SK-N-SH (cell line): ENCODE results near the gene KDM4C. TPM values are rescaled to one million over a fixed set of nuclear protein-coding genes. Genes with fewer than 3 reads are reported as not detected.

Experiments used
- CTCF ChIA-PET: fragments of 300-600, 350-600 bp; formaldehyde crosslinking; extraction: SDS; loops from one replicate; lab custom pipeline; 2021; lab: Yijun Ruan, JAX
- POLR2A ChIA-PET: fragments of 350-600 bp; sonication (Branson Sonifier 250); formaldehyde crosslinking; extraction: SDS; loops from one replicate; lab custom pipeline; 2020; ENCODE audit warnings: antibody characterized with exemption, inconsistent platforms; lab: Yijun Ruan, JAX
- DNase-seq: peaks from one replicate; pipeline ENCODE4 v3.0.0; 2012
- H2AFZ ChIP-seq: fragments of 200-600 bp; sonication (generic); 2 replicates; pipeline ENCODE4 v1.8.1; 2016; ENCODE audit warnings: antibody characterized with exemption, mild to moderate bottlenecking, low read depth
- H3F3A ChIP-seq: fragments of 200-600 bp; sonication (generic); replicated peaks from 2 replicates; pipeline ENCODE3; 2016; ENCODE audit warnings: antibody characterized with exemption, mild to moderate bottlenecking; ENCODE audit not compliant: insufficient read depth
- H3K27ac ChIP-seq, 2 experiments: fragments of 200-500 bp in 1 of 2; fragments of 200-600 bp in 1 of 2; sonication (Bioruptor generic) in 1 of 2; sonication (generic), shearing (Covaris generic) in 1 of 2; 2 replicates each; pipeline versions ENCODE4 v1.5.1 to v1.6.1; 2014 to 2016; ENCODE audit warnings: low read depth in 2 of 2, inconsistent platforms in 1 of 2, low read length in 1 of 2, mild to moderate bottlenecking in 1 of 2, mixed read lengths in 1 of 2
- H3K27me3 ChIP-seq: fragments of 200-600 bp; sonication (generic), shearing (Covaris generic); 2 replicates; pipeline ENCODE4 v1.6.1; 2016; ENCODE audit warnings: mixed run types; ENCODE audit not compliant: insufficient read depth
- H3K36me3 ChIP-seq, 2 experiments: fragments of 200-500 bp in 1 of 2; fragments of 200-600 bp in 1 of 2; sonication (Bioruptor generic) in 1 of 2; sonication (generic) in 1 of 2; replicated peaks in 1 of 2; 2 replicates each; pipeline versions ENCODE3 to v1.5.1; 2014 to 2016; ENCODE audit warnings: low read length in 1 of 2, mild to moderate bottlenecking in 1 of 2; ENCODE audit not compliant: insufficient read depth in 2 of 2, control insufficient read depth in 1 of 2
- H3K4me1 ChIP-seq, 2 experiments: fragments of 200-500 bp in 1 of 2; fragments of 200-600 bp in 1 of 2; sonication (Bioruptor generic) in 1 of 2; sonication (generic), shearing (Covaris generic) in 1 of 2; 2 replicates each; pipeline versions ENCODE4 v1.5.1 to v1.6.1; 2014 to 2016; ENCODE audit warnings: low read depth in 1 of 2, low read length in 1 of 2, mixed run types in 1 of 2; ENCODE audit not compliant: insufficient read depth in 2 of 2, control insufficient read depth in 1 of 2
- H3K4me2 ChIP-seq: fragments of 200-600 bp; sonication (generic), shearing (Covaris generic); 2 replicates; pipeline ENCODE4 v1.6.1; 2017; ENCODE audit warnings: mixed run types
- H3K4me3 ChIP-seq, 2 experiments: fragments of 200-500 bp in 1 of 2; fragments of 200-600 bp in 1 of 2; sonication (Bioruptor generic) in 1 of 2; sonication (generic), shearing (Covaris generic) in 1 of 2; 2 replicates each; pipeline versions ENCODE4 v1.5.1 to v1.8.1; 2014 to 2016; ENCODE audit warnings: low read depth in 2 of 2, inconsistent platforms in 1 of 2, low read length in 1 of 2, mild to moderate bottlenecking in 1 of 2, mixed read lengths in 1 of 2, moderate library complexity in 1 of 2
- H3K79me2 ChIP-seq: fragments of 200-600 bp; sonication (generic); 2 replicates; pipeline ENCODE4 v1.8.1; 2017; ENCODE audit warnings: mild to moderate bottlenecking; ENCODE audit not compliant: insufficient read depth
- H3K9ac ChIP-seq: fragments of 200-600 bp; sonication (generic); 2 replicates; pipeline ENCODE4 v1.6.1; 2017; ENCODE audit warnings: mixed run types
- H3K9me2 ChIP-seq: fragments of 200-600 bp; sonication (generic); 2 replicates; pipeline ENCODE4 v1.6.1; 2017; ENCODE audit warnings: mixed run types
- H3K9me3 ChIP-seq: fragments of 200-600 bp; sonication (generic); 2 replicates; pipeline ENCODE4 v1.6.1; 2017; ENCODE audit warnings: mixed run types, mild to moderate bottlenecking, moderate library complexity
- H4K20me1 ChIP-seq: fragments of 200-600 bp; sonication (generic); 2 replicates; pipeline ENCODE4 v1.6.1; 2017; ENCODE audit warnings: mild to moderate bottlenecking, mixed run types; ENCODE audit not compliant: insufficient read depth
- CTCF ChIP-seq: fragments of 200-600 bp; sonication (generic); IDR thresholded peaks from 2 replicates; pipeline ENCODE4 v1.6.1; 2017; ENCODE audit warnings: antibody characterized with exemption, mild to moderate bottlenecking, moderate library complexity
- ELF1 ChIP-seq: IDR thresholded peaks from 2 replicates; pipeline ENCODE4 v1.4.0; 2012
- EP300 ChIP-seq, 2 experiments: IDR thresholded peaks; 2 replicates each; pipeline versions ENCODE4 v1.4.0 to v1.6.1; 2012; ENCODE audit warnings: borderline replicate concordance in 1 of 2, low read depth in 1 of 2, low read length in 1 of 2
- EZH2phosphoT487 ChIP-seq: fragments of 200-600 bp; sonication (generic); IDR thresholded peaks from 2 replicates; pipeline ENCODE4 v1.6.1; 2017; ENCODE audit warnings: low read depth, mixed run types, mild to moderate bottlenecking, antibody characterized with exemption, moderate library complexity, borderline replicate concordance
- FOSL2 ChIP-seq: IDR thresholded peaks from 2 replicates; pipeline ENCODE4 v1.4.0; 2012; ENCODE audit warnings: low read depth, mild to moderate bottlenecking, moderate library complexity, borderline replicate concordance
- FOXJ3 ChIP-seq: sonication (generic); formaldehyde crosslinking; IDR thresholded peaks from 2 replicates; pipeline ENCODE4 v1.5.1; 2020; ENCODE audit warnings: mild to moderate bottlenecking, missing genetic modification reagents
- GABPA ChIP-seq: IDR thresholded peaks from 2 replicates; pipeline ENCODE4 v1.4.0; 2012; ENCODE audit warnings: low read depth, mild to moderate bottlenecking
- GATA2 ChIP-seq: sonication (generic); formaldehyde crosslinking; IDR thresholded peaks from 2 replicates; pipeline ENCODE4 v1.5.0; 2020; ENCODE audit warnings: mild to moderate bottlenecking, missing genetic modification reagents
- MXI1 ChIP-seq: IDR thresholded peaks from 2 replicates; pipeline ENCODE4 v1.6.1; 2012; ENCODE audit warnings: mild to moderate bottlenecking, low read depth, low read length, improper control_type of control experiment
- NFIC ChIP-seq: IDR thresholded peaks from 2 replicates; pipeline ENCODE4 v1.4.0; 2012; ENCODE audit warnings: borderline replicate concordance
- NRF1 ChIP-seq: IDR thresholded peaks from 2 replicates; pipeline ENCODE4 v1.6.1; 2012; ENCODE audit warnings: low read depth, mild to moderate bottlenecking, low read length
- POLR2AphosphoS5 ChIP-seq: IDR thresholded peaks from 2 replicates; pipeline ENCODE4 v1.6.1; 2012; ENCODE audit warnings: low read depth, low read length
- RXRA ChIP-seq: IDR thresholded peaks from 2 replicates; pipeline ENCODE4 v1.4.0; 2012; ENCODE audit warnings: low read depth, mild to moderate bottlenecking, borderline replicate concordance
- SMC3 ChIP-seq: IDR thresholded peaks from 2 replicates; pipeline ENCODE4 v1.6.1; 2012; ENCODE audit warnings: low read depth, low read length, improper control_type of control experiment
- USF1 ChIP-seq: IDR thresholded peaks from 2 replicates; pipeline ENCODE4 v1.4.0; 2012; ENCODE audit warnings: low read depth, borderline replicate concordance
- YY1 ChIP-seq: IDR thresholded peaks from 2 replicates; pipeline ENCODE4 v1.4.0; 2012; ENCODE audit warnings: low read depth, mild to moderate bottlenecking
- WGBS: methylation state at CpG from one replicate; pipeline ENCODE4 v1.1.6; 2017; ENCODE audit warnings: low lambda C conversion rate; 5-methylcytosine and 5-hydroxymethylcytosine counted together
- polyA plus RNA-seq, 3 experiments: library from polyadenylated mRNA; depleted of rRNA; stranded (reverse); fragments of >200 nt; gene quantifications; 2 replicates each; pipeline ENCODE4 v1.2.3, GENCODE V29; 2012
- TF ChIP-seq, protein P1 (sequence below): IDR thresholded peaks from 2 replicates; pipeline ENCODE4; 2012
- TF ChIP-seq, protein P2 (sequence below): IDR thresholded peaks from 2 replicates; pipeline ENCODE4 v1.4.0; 2012; ENCODE audit warnings: low read depth
- TF ChIP-seq, protein P3 (sequence below): IDR thresholded peaks from 2 replicates; pipeline ENCODE4 v1.4.0; 2012; ENCODE audit warnings: low read depth, borderline replicate concordance
- TF ChIP-seq, protein P4 (sequence below): fragments of 150-350 bp; IDR thresholded peaks from 2 replicates; pipeline ENCODE4 v1.6.1; 2017; ENCODE audit warnings: antibody characterized with exemption, low read length, low read depth, borderline replicate concordance

KDM4C gene
- polyA plus RNA-seq, 1 of the 3 experiments (the other 2 are of a cell fraction) = 9.4 TPM

GRCh38 chr9:7006417-7006816 lies 248.6 kb downstream of the KDM4C start:
- Histone ChIP-seq H2AFZ (no peak overlapping the region), H3K4me2 (no peak overlapping the region), H3K4me3 (no peak overlapping the region), H3K79me2 (no peaks in the 10 kb centered on the region), H3K27ac (no peak overlapping the region), H3K27me3 (no peaks in the 10 kb centered on the region), H3K9ac (no peak overlapping the region), H3K9me3 (no peaks in the 10 kb centered on the region), H3K9me2 (no peaks in the 10 kb centered on the region), H3K36me3 (peaks cover 16 to 25% of the 10 kb centered on the region in 2 experiments), H4K20me1 (no peaks in the 10 kb centered on the region), H3F3A (no peaks in the 10 kb centered on the region), H3K4me1 (peaks cover 0 to 6% of the 10 kb centered on the region in 2 experiments; a peak in 1 of 4 replicates)
- no peak for DNase-seq
- TF ChIP-seq USF1 = no peak
- no peak for TF ChIP-seq CTCF
- TF ChIP-seq, protein P1, sequence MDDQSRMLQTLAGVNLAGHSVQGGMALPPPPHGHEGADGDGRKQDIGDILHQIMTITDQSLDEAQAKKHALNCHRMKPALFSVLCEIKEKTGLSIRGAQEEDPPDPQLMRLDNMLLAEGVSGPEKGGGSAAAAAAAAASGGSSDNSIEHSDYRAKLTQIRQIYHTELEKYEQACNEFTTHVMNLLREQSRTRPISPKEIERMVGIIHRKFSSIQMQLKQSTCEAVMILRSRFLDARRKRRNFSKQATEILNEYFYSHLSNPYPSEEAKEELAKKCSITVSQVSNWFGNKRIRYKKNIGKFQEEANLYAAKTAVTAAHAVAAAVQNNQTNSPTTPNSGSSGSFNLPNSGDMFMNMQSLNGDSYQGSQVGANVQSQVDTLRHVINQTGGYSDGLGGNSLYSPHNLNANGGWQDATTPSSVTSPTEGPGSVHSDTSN = no peak
- TF ChIP-seq NRF1 = no peak
- TF ChIP-seq ELF1 = no peak
- no peak for TF ChIP-seq EZH2phosphoT487
- TF ChIP-seq YY1 = no peak
- no peak for TF ChIP-seq FOSL2
- no peak for TF ChIP-seq GABPA
- TF ChIP-seq SMC3 = no peak
- TF ChIP-seq GATA2 = no peak
- TF ChIP-seq EP300 (IDR thresholded peaks at IDR 0.05; ENCODE audit: borderline replicate concordance in 1 of 2, low read depth in 1 of 2, low read length in 1 of 2) = no peak
- TF ChIP-seq POLR2AphosphoS5 = no peak
- TF ChIP-seq MXI1 = no peak
- TF ChIP-seq, protein P2, sequence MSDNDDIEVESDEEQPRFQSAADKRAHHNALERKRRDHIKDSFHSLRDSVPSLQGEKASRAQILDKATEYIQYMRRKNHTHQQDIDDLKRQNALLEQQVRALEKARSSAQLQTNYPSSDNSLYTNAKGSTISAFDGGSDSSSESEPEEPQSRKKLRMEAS = no peak
- TF ChIP-seq NFIC = no peak
- TF ChIP-seq RXRA = no peak
- no peak for TF ChIP-seq FOXJ3 (CRISPR knock-in tag)
- TF ChIP-seq, protein P3, sequence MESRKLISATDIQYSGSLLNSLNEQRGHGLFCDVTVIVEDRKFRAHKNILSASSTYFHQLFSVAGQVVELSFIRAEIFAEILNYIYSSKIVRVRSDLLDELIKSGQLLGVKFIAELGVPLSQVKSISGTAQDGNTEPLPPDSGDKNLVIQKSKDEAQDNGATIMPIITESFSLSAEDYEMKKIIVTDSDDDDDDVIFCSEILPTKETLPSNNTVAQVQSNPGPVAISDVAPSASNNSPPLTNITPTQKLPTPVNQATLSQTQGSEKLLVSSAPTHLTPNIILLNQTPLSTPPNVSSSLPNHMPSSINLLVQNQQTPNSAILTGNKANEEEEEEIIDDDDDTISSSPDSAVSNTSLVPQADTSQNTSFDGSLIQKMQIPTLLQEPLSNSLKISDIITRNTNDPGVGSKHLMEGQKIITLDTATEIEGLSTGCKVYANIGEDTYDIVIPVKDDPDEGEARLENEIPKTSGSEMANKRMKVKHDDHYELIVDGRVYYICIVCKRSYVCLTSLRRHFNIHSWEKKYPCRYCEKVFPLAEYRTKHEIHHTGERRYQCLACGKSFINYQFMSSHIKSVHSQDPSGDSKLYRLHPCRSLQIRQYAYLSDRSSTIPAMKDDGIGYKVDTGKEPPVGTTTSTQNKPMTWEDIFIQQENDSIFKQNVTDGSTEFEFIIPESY = no peak
- TF ChIP-seq, protein P4, sequence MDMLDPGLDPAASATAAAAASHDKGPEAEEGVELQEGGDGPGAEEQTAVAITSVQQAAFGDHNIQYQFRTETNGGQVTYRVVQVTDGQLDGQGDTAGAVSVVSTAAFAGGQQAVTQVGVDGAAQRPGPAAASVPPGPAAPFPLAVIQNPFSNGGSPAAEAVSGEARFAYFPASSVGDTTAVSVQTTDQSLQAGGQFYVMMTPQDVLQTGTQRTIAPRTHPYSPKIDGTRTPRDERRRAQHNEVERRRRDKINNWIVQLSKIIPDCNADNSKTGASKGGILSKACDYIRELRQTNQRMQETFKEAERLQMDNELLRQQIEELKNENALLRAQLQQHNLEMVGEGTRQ = no peak
- POLR2A ChIA-PET = no interaction called here
- CTCF ChIA-PET = interaction anchor here (1.1 to 1.4 kb wide), 2 partner anchors 10 to 13 kb away, joined by 3 read pairs; no protein-coding TSS in a partner anchor
- 85% methylated on average over 2 of the region's 2 CpGs for WGBS
